Pancreas (tissue), 10 donors: ENCODE results near the gene FAM209B. TPM values are rescaled to one million over a fixed set of nuclear protein-coding genes. Genes with fewer than 3 reads are reported as not detected.

Experiments
- ATAC-seq, 4 donors: fragments of 200-7000 bp; cut with Tn5 transposase; one replicate each; pipeline versions ENCODE4 v1.8.0 to v1.9.1; 2020; ENCODE audit warnings: mild to moderate bottlenecking in 4 of 4, moderate library complexity in 4 of 4
- DNase-seq, 6 donors: peaks; one replicate each; pipeline ENCODE4 v3.0.0-alpha.2; 2020
- FAIRE-seq: peaks from 2 replicates; lab custom pipeline; 2012; peaks lifted over from hg19 to GRCh38; lab: Jason Lieb, UNC
- H3K27ac ChIP-seq, 4 donors: fragments of 200-600 bp; sonication (generic); 1 replicate in 3 of 4; 2 replicates in 1 of 4; pipeline versions ENCODE4 v1.5.0 to v1.8.0; 2020
- H3K27me3 ChIP-seq, 4 donors: fragments of 200-600 bp; one replicate each; pipeline ENCODE4 v1.8.0; 2021
- H3K36me3 ChIP-seq, 3 donors: fragments of 200-600 bp; sonication (generic) in 1 of 3; one replicate each; pipeline versions ENCODE4 v1.5.0 to v1.8.0; 2020 to 2021
- H3K4me1 ChIP-seq, 3 donors: fragments of 200-600 bp; one replicate each; pipeline ENCODE4 v1.8.0; 2021
- H3K4me3 ChIP-seq, 4 donors: fragments of 200-600 bp; sonication (generic) in 2 of 4; one replicate each; pipeline versions ENCODE4 v1.5.0 to v1.8.0; 2020 to 2021
- H3K9me3 ChIP-seq, 4 donors: fragments of 200-600 bp; one replicate each; pipeline ENCODE4 v1.8.0; 2021
- WGBS, 2 donors: extraction: QIAGEN DNeasy Blood & Tissue Kit; methylation state at CpG; one replicate each; pipeline ENCODE4 v1.1.7; 2013; 5-methylcytosine and 5-hydroxymethylcytosine counted together
- intact Hi-C, 3 donors: fragments of 100-400 bp; cut with DNase I; formaldehyde crosslinking; loops; one replicate each; pipeline versions ENCODE4 v1.11.1 to v1.14.2; 2022
- polyA plus RNA-seq, 2 donors: library from polyadenylated mRNA; stranded (reverse); fragments of 200-250 nt; gene quantifications; one replicate each; pipeline ENCODE4 v1.2.3, GENCODE V29; 2013
- total RNA-seq, 6 donors: library from RNA; stranded (reverse); fragmentation: NEBNext Ultra II Directional in 4 of 6; extraction: Animal tissue kit (Norgen Biotek cat#: 25700) in 4 of 6; gene quantifications; one replicate each; pipeline versions ENCODE4 v1.2.1 to v1.2.4, GENCODE V29; 2021 to 2023
- TF ChIP-seq, protein P1 (sequence below), 4 donors: fragments of 200-600 bp; sonication (generic) in 3 of 4; IDR thresholded peaks; one replicate each; pipeline versions ENCODE4 v1.5.0 to v1.8.0; 2021; ENCODE audit warnings: antibody characterized with exemption in 4 of 4
- donor health status: healthy with polysubstance abuse.
- donor health status: DM: no; HTN: no; CAD: no; lungs with moderate emphysema.
- donor health status: DM: no; HTN: no; CAD: no.
- donor health status: control.
- donor health status: control.
- donor health status: Bipolar disorder and iron deficiency.
- donor health status: DM: yes; HTN: yes; CAD: no.
- donor health status: DM: no; HTN: no; CAD: no.
- donor health status: DM: no; HTN: no; CAD: no.
- donor health status: DM: yes; HTN: yes; CAD: no.

The FAM209B gene
- total and polyA plus RNA-seq, 8 donors = 0.28 to 2.0 (median 1.0) TPM; not detected in 4

GRCh38 chr20:56513161-56514150 lies 19.6 kb upstream of the FAM209B start:
- Histone ChIP-seq H3K36me3 (peaks cover 9 to 16% (median 14%) of the 10 kb centered on the region in 3 donors), H3K4me3 (no peak overlapping the region), H3K9me3 (no peaks in the 10 kb centered on the region), H3K4me1 (no peaks in the 10 kb centered on the region), H3K27me3 (no peaks in the 10 kb centered on the region), H3K27ac (no peak overlapping the region)
- DNase-seq (no peak), ATAC-seq (no peak), FAIRE-seq (no peak)
- intact Hi-C loops = no loop called here
- 94% methylated on average over 22 of the region's 22 CpGs for WGBS, 2 donors
- TF ChIP-seq, protein P1, sequence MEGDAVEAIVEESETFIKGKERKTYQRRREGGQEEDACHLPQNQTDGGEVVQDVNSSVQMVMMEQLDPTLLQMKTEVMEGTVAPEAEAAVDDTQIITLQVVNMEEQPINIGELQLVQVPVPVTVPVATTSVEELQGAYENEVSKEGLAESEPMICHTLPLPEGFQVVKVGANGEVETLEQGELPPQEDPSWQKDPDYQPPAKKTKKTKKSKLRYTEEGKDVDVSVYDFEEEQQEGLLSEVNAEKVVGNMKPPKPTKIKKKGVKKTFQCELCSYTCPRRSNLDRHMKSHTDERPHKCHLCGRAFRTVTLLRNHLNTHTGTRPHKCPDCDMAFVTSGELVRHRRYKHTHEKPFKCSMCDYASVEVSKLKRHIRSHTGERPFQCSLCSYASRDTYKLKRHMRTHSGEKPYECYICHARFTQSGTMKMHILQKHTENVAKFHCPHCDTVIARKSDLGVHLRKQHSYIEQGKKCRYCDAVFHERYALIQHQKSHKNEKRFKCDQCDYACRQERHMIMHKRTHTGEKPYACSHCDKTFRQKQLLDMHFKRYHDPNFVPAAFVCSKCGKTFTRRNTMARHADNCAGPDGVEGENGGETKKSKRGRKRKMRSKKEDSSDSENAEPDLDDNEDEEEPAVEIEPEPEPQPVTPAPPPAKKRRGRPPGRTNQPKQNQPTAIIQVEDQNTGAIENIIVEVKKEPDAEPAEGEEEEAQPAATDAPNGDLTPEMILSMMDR (IDR thresholded peaks at IDR 0.05) = no peak

GRCh38 chr20:56516631-56517030 lies 16.4 kb upstream of the FAM209B start:
- 94 to 96% methylated on average over 5 of the region's 5 CpGs for WGBS, 2 donors
- DNase-seq (no peak), FAIRE-seq (no peak), ATAC-seq (no peak)
- H3K36me3 ChIP-seq = peaks cover 15 to 34% (median 24%) of the 10 kb centered on the region in 3 donors
- H3K9me3 ChIP-seq = no peaks in the 10 kb centered on the region
- no peaks in the 10 kb centered on the region for H3K4me1 ChIP-seq
- intact Hi-C loops = no loop called here
- TF ChIP-seq, protein P1 (IDR thresholded peaks at IDR 0.05) = no peak
- H3K27me3 ChIP-seq = no peaks in the 10 kb centered on the region
- H3K27ac ChIP-seq = no peak overlapping the region
- no peak overlapping the region for H3K4me3 ChIP-seq

DNA sequence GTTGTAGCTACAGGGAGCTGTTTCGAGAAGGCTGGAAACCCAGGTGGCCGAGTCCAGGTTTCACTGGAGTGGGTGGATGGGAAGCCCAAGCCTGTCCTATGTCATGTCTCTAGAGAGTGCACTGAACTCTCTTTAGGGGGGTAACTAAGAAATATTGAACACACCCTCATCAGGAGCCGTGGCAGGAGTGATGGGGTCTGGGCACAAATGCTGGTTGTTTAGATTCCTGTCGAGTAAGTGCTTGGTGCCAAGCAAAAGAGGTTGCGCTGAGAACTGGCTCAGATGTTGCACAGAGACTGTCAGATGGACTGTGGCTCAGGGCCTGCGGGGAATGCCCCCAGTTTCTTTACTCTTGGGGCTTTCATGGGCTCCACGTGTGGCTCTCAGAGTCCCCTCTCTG lies 15.8 kb upstream of the FAM209B start:
- Histone ChIP-seq H3K4me1 (no peaks in the 10 kb centered on the region), H3K4me3 (no peak overlapping the region), H3K27me3 (no peaks in the 10 kb centered on the region), H3K36me3 (peaks cover 15 to 34% (median 24%) of the 10 kb centered on the region in 3 donors), H3K27ac (no peak overlapping the region), H3K9me3 (no peaks in the 10 kb centered on the region)
- DNase-seq (no peak), FAIRE-seq (no peak), ATAC-seq (no peak)
- WGBS, 2 donors = 94 to 99% methylated on average over 7 of the region's 7 CpGs
- TF ChIP-seq, protein P1 (IDR thresholded peaks at IDR 0.05) = no peak
- intact Hi-C loops = no loop called here

DNA sequence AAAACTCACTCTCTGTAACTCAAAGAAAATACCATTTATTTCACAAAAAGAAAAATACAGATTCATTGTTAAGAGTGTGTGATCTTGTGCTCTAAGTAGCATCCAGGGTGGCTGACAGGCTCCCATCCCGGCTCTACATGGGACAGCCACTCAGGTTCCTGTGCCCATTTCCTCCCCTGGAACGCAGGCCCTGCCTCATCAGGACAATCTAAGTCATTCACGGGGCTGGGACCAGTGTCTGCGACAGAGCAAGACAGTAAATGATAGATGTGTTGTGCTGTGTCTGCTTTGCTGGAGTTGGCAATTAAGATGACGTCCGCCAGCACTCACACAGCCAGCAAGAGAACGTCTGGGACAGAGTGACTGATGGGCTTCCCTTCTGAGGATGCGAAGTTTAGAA lies 15.4 kb upstream of the FAM209B start:
- TF ChIP-seq, protein P1 (IDR thresholded peaks at IDR 0.05) = no peak
- H3K36me3 ChIP-seq = peaks cover 15 to 34% (median 24%) of the 10 kb centered on the region in 3 donors

GRCh38 chr20:56518126-56518525 lies 14.9 kb upstream of the FAM209B start:
- 96 to 97% methylated on average over 14 of the region's 14 CpGs for WGBS, 2 donors
- FAIRE-seq = no peak
- intact Hi-C loops = no loop called here
- TF ChIP-seq, protein P1 (IDR thresholded peaks at IDR 0.05) = no peak
- ATAC-seq = no peak
- no peak for DNase-seq
- Histone ChIP-seq H3K4me3 (no peak overlapping the region), H3K4me1 (no peaks in the 10 kb centered on the region), H3K27me3 (no peaks in the 10 kb centered on the region), H3K27ac (no peak overlapping the region), H3K9me3 (no peaks in the 10 kb centered on the region), H3K36me3 (peaks cover 15 to 34% (median 24%) of the 10 kb centered on the region in 3 donors)

More for the DNA sequence above, 15.4 kb upstream of the FAM209B start:
- DNase-seq (no peak), ATAC-seq (no peak), FAIRE-seq (no peak)
- H3K27ac ChIP-seq = no peak overlapping the region
- H3K4me1 ChIP-seq = no peaks in the 10 kb centered on the region
- intact Hi-C loops = no loop called here
- no peak overlapping the region for H3K4me3 ChIP-seq
- no peaks in the 10 kb centered on the region for H3K9me3 ChIP-seq
- WGBS, 2 donors = 92 to 93% methylated on average over 8 of the region's 8 CpGs
- H3K27me3 ChIP-seq = no peaks in the 10 kb centered on the region
